ENCODE data around the gene ARL8B. TPM values are rescaled to one million over a fixed set of nuclear protein-coding genes. Genes with fewer than 3 reads are reported as not detected.

The ARL8B gene
- total RNA-seq, 1 experiment from 2014 or later = 51.8 TPM

DNA sequence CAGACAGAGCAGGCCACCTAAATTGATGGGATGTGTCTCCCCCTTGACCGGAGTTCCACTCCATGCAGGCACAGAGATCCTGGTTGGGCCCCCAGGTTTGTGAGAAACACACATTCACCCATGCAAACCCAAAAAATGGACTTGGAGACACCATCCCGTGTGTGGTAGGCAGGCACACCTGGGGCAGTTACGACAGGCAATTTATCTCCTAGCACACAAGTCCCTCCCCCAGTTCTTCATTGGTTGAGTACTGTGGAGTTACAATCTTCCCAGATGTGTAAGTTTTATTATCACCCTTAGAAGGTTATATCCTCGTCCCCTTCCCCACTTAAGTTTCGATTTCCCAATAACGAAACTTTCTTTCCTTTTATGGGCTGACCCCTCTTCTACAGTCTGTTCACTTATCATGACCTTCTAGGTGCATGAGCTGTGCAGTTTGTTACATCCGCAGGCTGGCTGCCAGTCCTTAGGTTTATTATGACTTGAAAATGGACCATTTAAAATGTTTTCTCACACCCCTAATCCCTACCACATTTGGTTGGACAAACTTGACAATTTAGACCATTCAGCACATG lies 27.3 kb downstream of the ARL8B start:
- BruUV-seq (replicated peaks) = no TSS peak
- H3K9me3 ChIP-seq (ENCODE audit: control insufficient read depth, insufficient read depth, low read depth, low read length) = no peaks in the 10 kb centered on the region
- in situ Hi-C loops (cut with HindIII; ENCODE audit: low pct_unique_long_range_greater_than_20kb, low sequenced_read_pairs) = no loop called here
- ATAC-seq (no peak), DNase-seq (ENCODE audit: low read depth, low spot score) (no peak)
- TF ChIP-seq SIN3A (IDR thresholded peaks at IDR 0.05; ENCODE audit: borderline replicate concordance, insufficient read depth, low read depth, low read length) = no peak
- TF ChIP-seq POLR2AphosphoS5 (IDR thresholded peaks at IDR 0.05; ENCODE audit: low read depth, low read length) = no peak
- TF ChIP-seq, protein P1, sequence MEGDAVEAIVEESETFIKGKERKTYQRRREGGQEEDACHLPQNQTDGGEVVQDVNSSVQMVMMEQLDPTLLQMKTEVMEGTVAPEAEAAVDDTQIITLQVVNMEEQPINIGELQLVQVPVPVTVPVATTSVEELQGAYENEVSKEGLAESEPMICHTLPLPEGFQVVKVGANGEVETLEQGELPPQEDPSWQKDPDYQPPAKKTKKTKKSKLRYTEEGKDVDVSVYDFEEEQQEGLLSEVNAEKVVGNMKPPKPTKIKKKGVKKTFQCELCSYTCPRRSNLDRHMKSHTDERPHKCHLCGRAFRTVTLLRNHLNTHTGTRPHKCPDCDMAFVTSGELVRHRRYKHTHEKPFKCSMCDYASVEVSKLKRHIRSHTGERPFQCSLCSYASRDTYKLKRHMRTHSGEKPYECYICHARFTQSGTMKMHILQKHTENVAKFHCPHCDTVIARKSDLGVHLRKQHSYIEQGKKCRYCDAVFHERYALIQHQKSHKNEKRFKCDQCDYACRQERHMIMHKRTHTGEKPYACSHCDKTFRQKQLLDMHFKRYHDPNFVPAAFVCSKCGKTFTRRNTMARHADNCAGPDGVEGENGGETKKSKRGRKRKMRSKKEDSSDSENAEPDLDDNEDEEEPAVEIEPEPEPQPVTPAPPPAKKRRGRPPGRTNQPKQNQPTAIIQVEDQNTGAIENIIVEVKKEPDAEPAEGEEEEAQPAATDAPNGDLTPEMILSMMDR (IDR thresholded peaks at IDR 0.05) = no peak
- TF ChIP-seq TCF7L2 (IDR thresholded peaks at IDR 0.05; ENCODE audit: low read depth, low read length) = no peak
- TF ChIP-seq, protein P2, sequence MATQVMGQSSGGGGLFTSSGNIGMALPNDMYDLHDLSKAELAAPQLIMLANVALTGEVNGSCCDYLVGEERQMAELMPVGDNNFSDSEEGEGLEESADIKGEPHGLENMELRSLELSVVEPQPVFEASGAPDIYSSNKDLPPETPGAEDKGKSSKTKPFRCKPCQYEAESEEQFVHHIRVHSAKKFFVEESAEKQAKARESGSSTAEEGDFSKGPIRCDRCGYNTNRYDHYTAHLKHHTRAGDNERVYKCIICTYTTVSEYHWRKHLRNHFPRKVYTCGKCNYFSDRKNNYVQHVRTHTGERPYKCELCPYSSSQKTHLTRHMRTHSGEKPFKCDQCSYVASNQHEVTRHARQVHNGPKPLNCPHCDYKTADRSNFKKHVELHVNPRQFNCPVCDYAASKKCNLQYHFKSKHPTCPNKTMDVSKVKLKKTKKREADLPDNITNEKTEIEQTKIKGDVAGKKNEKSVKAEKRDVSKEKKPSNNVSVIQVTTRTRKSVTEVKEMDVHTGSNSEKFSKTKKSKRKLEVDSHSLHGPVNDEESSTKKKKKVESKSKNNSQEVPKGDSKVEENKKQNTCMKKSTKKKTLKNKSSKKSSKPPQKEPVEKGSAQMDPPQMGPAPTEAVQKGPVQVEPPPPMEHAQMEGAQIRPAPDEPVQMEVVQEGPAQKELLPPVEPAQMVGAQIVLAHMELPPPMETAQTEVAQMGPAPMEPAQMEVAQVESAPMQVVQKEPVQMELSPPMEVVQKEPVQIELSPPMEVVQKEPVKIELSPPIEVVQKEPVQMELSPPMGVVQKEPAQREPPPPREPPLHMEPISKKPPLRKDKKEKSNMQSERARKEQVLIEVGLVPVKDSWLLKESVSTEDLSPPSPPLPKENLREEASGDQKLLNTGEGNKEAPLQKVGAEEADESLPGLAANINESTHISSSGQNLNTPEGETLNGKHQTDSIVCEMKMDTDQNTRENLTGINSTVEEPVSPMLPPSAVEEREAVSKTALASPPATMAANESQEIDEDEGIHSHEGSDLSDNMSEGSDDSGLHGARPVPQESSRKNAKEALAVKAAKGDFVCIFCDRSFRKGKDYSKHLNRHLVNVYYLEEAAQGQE (IDR thresholded peaks at IDR 0.05; ENCODE audit: insufficient read depth in 1 of 2, low read depth in 2 of 2, low read length in 1 of 2) = no peak
- POLR2A ChIA-PET = no interaction called here
- CTCF ChIA-PET = no interaction called here
- H3K4me3 ChIP-seq (ENCODE audit: low read depth in 2 of 2, low read length in 2 of 2) = no peak overlapping the region
- no peak overlapping the region for H3K27ac ChIP-seq (ENCODE audit: low read length)
- intact Hi-C loops (cut with micrococcal nuclease; ENCODE audit: unreplicated experiment) = no loop called here
- H3K27me3 ChIP-seq (ENCODE audit: control insufficient read depth, insufficient read depth, low read length) = no peaks in the 10 kb centered on the region
- H3K4me1 ChIP-seq (ENCODE audit: control insufficient read depth, insufficient read depth, low read length) = no peaks in the 10 kb centered on the region
- no peaks in the 10 kb centered on the region for H3K36me3 ChIP-seq (ENCODE audit: control insufficient read depth, insufficient read depth, low read length)

DNA sequence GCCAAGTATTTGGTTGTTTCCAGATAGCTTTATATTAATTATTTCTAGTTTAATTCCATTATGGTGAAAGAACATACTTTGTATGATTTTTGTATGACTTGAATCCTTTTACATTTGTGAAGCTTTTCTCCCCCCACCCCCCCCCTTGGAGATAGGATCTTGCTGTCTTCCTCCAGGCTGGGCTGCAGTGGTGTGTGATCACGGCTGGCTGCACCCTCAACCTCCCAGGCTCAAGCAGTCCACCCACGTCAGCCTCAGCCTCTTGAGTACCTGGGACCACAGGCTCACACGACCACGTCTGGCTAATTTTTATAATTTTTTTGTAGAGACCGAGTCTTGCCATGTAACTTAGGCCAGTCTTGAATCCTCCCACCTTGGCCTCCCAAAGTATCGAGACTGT lies 29.5 kb downstream of the ARL8B start:
- BruUV-seq (replicated peaks) = no TSS peak
- Histone ChIP-seq H3K9me3 (ENCODE audit: control insufficient read depth, insufficient read depth, low read depth, low read length) (no peaks in the 10 kb centered on the region), H3K4me3 (ENCODE audit: low read depth in 2 of 2, low read length in 2 of 2) (no peak overlapping the region), H3K27me3 (ENCODE audit: control insufficient read depth, insufficient read depth, low read length) (no peaks in the 10 kb centered on the region), H3K4me1 (ENCODE audit: control insufficient read depth, insufficient read depth, low read length) (no peaks in the 10 kb centered on the region), H3K36me3 (ENCODE audit: control insufficient read depth, insufficient read depth, low read length) (no peaks in the 10 kb centered on the region), H3K27ac (ENCODE audit: low read length) (no peak overlapping the region)
- ATAC-seq (no peak), DNase-seq (ENCODE audit: low read depth, low spot score) (no peak)
- intact Hi-C loops (cut with micrococcal nuclease; ENCODE audit: unreplicated experiment) = no loop called here
- TF ChIP-seq, protein P1 (IDR thresholded peaks at IDR 0.05) = no peak
- no peak for TF ChIP-seq SIN3A (IDR thresholded peaks at IDR 0.05; ENCODE audit: borderline replicate concordance, insufficient read depth, low read depth, low read length)
- no peak for TF ChIP-seq POLR2AphosphoS5 (IDR thresholded peaks at IDR 0.05; ENCODE audit: low read depth, low read length)
- TF ChIP-seq TCF7L2 (IDR thresholded peaks at IDR 0.05; ENCODE audit: low read depth, low read length) = no peak
- TF ChIP-seq, protein P2 (IDR thresholded peaks at IDR 0.05; ENCODE audit: insufficient read depth in 1 of 2, low read depth in 2 of 2, low read length in 1 of 2) = no peak
- in situ Hi-C loops (cut with HindIII; ENCODE audit: low pct_unique_long_range_greater_than_20kb, low sequenced_read_pairs) = no loop called here
- POLR2A ChIA-PET = no interaction called here
- CTCF ChIA-PET = no interaction called here
